SK-N-SH (cell line): ENCODE data around the gene KIAA0040. TPM values are rescaled to one million over a fixed set of nuclear protein-coding genes. Genes with fewer than 3 reads are reported as not detected.

Experiments
- CTCF ChIA-PET: fragments of 300-600, 350-600 bp; formaldehyde crosslinking; extraction: SDS; loops from one replicate; lab custom pipeline; 2021; lab: Yijun Ruan, JAX
- POLR2A ChIA-PET: fragments of 350-600 bp; sonication (Branson Sonifier 250); formaldehyde crosslinking; extraction: SDS; loops from one replicate; lab custom pipeline; 2020; ENCODE audit warnings: antibody characterized with exemption, inconsistent platforms; lab: Yijun Ruan, JAX
- DNase-seq: peaks from one replicate; pipeline ENCODE4 v3.0.0; 2012
- H2AFZ ChIP-seq: fragments of 200-600 bp; sonication (generic); 2 replicates; pipeline ENCODE4 v1.8.1; 2016; ENCODE audit warnings: antibody characterized with exemption, mild to moderate bottlenecking, low read depth
- H3F3A ChIP-seq: fragments of 200-600 bp; sonication (generic); replicated peaks from 2 replicates; pipeline ENCODE3; 2016; ENCODE audit warnings: antibody characterized with exemption, mild to moderate bottlenecking; ENCODE audit not compliant: insufficient read depth
- H3K27ac ChIP-seq, 2 experiments: fragments of 200-500 bp in 1 of 2; fragments of 200-600 bp in 1 of 2; sonication (Bioruptor generic) in 1 of 2; sonication (generic), shearing (Covaris generic) in 1 of 2; 2 replicates each; pipeline versions ENCODE4 v1.5.1 to v1.6.1; 2014 to 2016; ENCODE audit warnings: low read depth in 2 of 2, inconsistent platforms in 1 of 2, low read length in 1 of 2, mild to moderate bottlenecking in 1 of 2, mixed read lengths in 1 of 2
- H3K27me3 ChIP-seq: fragments of 200-600 bp; sonication (generic), shearing (Covaris generic); 2 replicates; pipeline ENCODE4 v1.6.1; 2016; ENCODE audit warnings: mixed run types; ENCODE audit not compliant: insufficient read depth
- H3K36me3 ChIP-seq, 2 experiments: fragments of 200-500 bp in 1 of 2; fragments of 200-600 bp in 1 of 2; sonication (Bioruptor generic) in 1 of 2; sonication (generic) in 1 of 2; replicated peaks in 1 of 2; 2 replicates each; pipeline versions ENCODE3 to v1.5.1; 2014 to 2016; ENCODE audit warnings: low read length in 1 of 2, mild to moderate bottlenecking in 1 of 2; ENCODE audit not compliant: insufficient read depth in 2 of 2, control insufficient read depth in 1 of 2
- H3K4me1 ChIP-seq, 2 experiments: fragments of 200-500 bp in 1 of 2; fragments of 200-600 bp in 1 of 2; sonication (Bioruptor generic) in 1 of 2; sonication (generic), shearing (Covaris generic) in 1 of 2; 2 replicates each; pipeline versions ENCODE4 v1.5.1 to v1.6.1; 2014 to 2016; ENCODE audit warnings: low read depth in 1 of 2, low read length in 1 of 2, mixed run types in 1 of 2; ENCODE audit not compliant: insufficient read depth in 2 of 2, control insufficient read depth in 1 of 2
- H3K4me2 ChIP-seq: fragments of 200-600 bp; sonication (generic), shearing (Covaris generic); 2 replicates; pipeline ENCODE4 v1.6.1; 2017; ENCODE audit warnings: mixed run types
- H3K4me3 ChIP-seq, 2 experiments: fragments of 200-500 bp in 1 of 2; fragments of 200-600 bp in 1 of 2; sonication (Bioruptor generic) in 1 of 2; sonication (generic), shearing (Covaris generic) in 1 of 2; 2 replicates each; pipeline versions ENCODE4 v1.5.1 to v1.8.1; 2014 to 2016; ENCODE audit warnings: low read depth in 2 of 2, inconsistent platforms in 1 of 2, low read length in 1 of 2, mild to moderate bottlenecking in 1 of 2, mixed read lengths in 1 of 2, moderate library complexity in 1 of 2
- H3K79me2 ChIP-seq: fragments of 200-600 bp; sonication (generic); 2 replicates; pipeline ENCODE4 v1.8.1; 2017; ENCODE audit warnings: mild to moderate bottlenecking; ENCODE audit not compliant: insufficient read depth
- H3K9ac ChIP-seq: fragments of 200-600 bp; sonication (generic); 2 replicates; pipeline ENCODE4 v1.6.1; 2017; ENCODE audit warnings: mixed run types
- H3K9me2 ChIP-seq: fragments of 200-600 bp; sonication (generic); 2 replicates; pipeline ENCODE4 v1.6.1; 2017; ENCODE audit warnings: mixed run types
- H3K9me3 ChIP-seq: fragments of 200-600 bp; sonication (generic); 2 replicates; pipeline ENCODE4 v1.6.1; 2017; ENCODE audit warnings: mixed run types, mild to moderate bottlenecking, moderate library complexity
- H4K20me1 ChIP-seq: fragments of 200-600 bp; sonication (generic); 2 replicates; pipeline ENCODE4 v1.6.1; 2017; ENCODE audit warnings: mild to moderate bottlenecking, mixed run types; ENCODE audit not compliant: insufficient read depth
- CHD2 ChIP-seq: fragments of 150-350 bp; IDR thresholded peaks from 2 replicates; pipeline ENCODE4 v1.6.1; 2018; ENCODE audit warnings: low read length; ENCODE audit not compliant: partially characterized antibody
- EP300 ChIP-seq, 2 experiments: IDR thresholded peaks; 2 replicates each; pipeline versions ENCODE4 v1.4.0 to v1.6.1; 2012; ENCODE audit warnings: borderline replicate concordance in 1 of 2, low read depth in 1 of 2, low read length in 1 of 2
- GATA2 ChIP-seq: sonication (generic); formaldehyde crosslinking; IDR thresholded peaks from 2 replicates; pipeline ENCODE4 v1.5.0; 2020; ENCODE audit warnings: mild to moderate bottlenecking, missing genetic modification reagents
- POLR2AphosphoS5 ChIP-seq: IDR thresholded peaks from 2 replicates; pipeline ENCODE4 v1.6.1; 2012; ENCODE audit warnings: low read depth, low read length
- RAD21 ChIP-seq: IDR thresholded peaks from 2 replicates; pipeline ENCODE4 v1.6.1; 2012; ENCODE audit warnings: mild to moderate bottlenecking, low read length
- RCOR1 ChIP-seq: fragments of 150-350 bp; IDR thresholded peaks from 2 replicates; pipeline ENCODE4 v1.6.1; 2017; ENCODE audit warnings: antibody characterized with exemption, low read length
- SMC3 ChIP-seq: IDR thresholded peaks from 2 replicates; pipeline ENCODE4 v1.6.1; 2012; ENCODE audit warnings: low read depth, low read length, improper control_type of control experiment
- TEAD4 ChIP-seq: IDR thresholded peaks from 2 replicates; pipeline ENCODE4 v1.4.0; 2012; ENCODE audit warnings: mild to moderate bottlenecking, borderline replicate concordance; ENCODE audit not compliant: insufficient read depth
- WGBS: methylation state at CpG from one replicate; pipeline ENCODE4 v1.1.6; 2017; ENCODE audit warnings: low lambda C conversion rate; 5-methylcytosine and 5-hydroxymethylcytosine counted together
- polyA plus RNA-seq, 3 experiments: library from polyadenylated mRNA; depleted of rRNA; stranded (reverse); fragments of >200 nt; gene quantifications; 2 replicates each; pipeline ENCODE4 v1.2.3, GENCODE V29; 2012
- TF ChIP-seq, protein P1 (sequence below): fragments of 200-600 bp; sonication (generic); IDR thresholded peaks from 2 replicates; pipeline ENCODE4 v1.6.1; 2017; ENCODE audit warnings: antibody characterized with exemption, mild to moderate bottlenecking, moderate library complexity
- TF ChIP-seq, protein P2 (sequence below): fragments of 150-350 bp; IDR thresholded peaks from 2 replicates; pipeline ENCODE4 v1.6.1; 2016; ENCODE audit warnings: mild to moderate bottlenecking, low read depth, low read length
- TF ChIP-seq, protein P3 (sequence below): IDR thresholded peaks from 2 replicates; pipeline ENCODE4 v1.6.1; 2012; ENCODE audit warnings: mild to moderate bottlenecking, low read depth, low read length, moderate library complexity
- TF ChIP-seq, protein P4 (sequence below): IDR thresholded peaks from 2 replicates; pipeline ENCODE4 v1.4.0; 2012; ENCODE audit warnings: low read depth, borderline replicate concordance

Gene KIAA0040
- polyA plus RNA-seq, 1 of the 3 experiments (the other 2 are of a cell fraction), result 0.08 TPM

DNA sequence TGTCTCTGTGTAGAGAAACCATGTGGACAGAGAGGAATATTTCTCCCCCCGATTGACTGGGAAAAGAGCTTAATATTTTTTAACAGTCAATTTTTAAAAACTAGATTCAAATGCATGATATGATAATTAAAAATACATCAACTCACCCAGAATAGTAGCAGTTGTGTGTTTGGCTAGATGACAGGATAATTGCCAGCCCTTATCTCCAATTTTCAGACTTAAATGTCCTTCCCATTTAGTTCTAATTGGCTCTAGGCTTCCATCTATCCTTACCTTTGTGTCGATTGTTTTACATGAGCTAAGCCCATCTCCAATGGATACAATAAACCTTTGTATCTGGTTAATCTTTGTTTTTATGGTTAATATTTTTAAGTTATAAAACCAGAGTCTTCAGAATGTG lies 23.9 kb upstream of the KIAA0040 start:
- no peak for DNase-seq
- H4K20me1 ChIP-seq, result no peaks in the 10 kb centered on the region
- ChIA-PET POLR2A (no interaction called here), CTCF (interaction anchor here (0.9 to 2.1 kb wide), 4 partner anchors 28 to 103 kb away, joined by 3 to 7 read pairs (median 4); no protein-coding TSS in a partner anchor)
- 0 out of 2 replicates have a peak, but pooled peaks cover 6% of the 10 kb centered on the region for H3K9me3 ChIP-seq
- H3K9me2 ChIP-seq, result no peaks in the 10 kb centered on the region
- H3F3A ChIP-seq, result no peaks in the 10 kb centered on the region
- no peaks in the 10 kb centered on the region for H3K36me3 ChIP-seq
- TF ChIP-seq, protein P1, sequence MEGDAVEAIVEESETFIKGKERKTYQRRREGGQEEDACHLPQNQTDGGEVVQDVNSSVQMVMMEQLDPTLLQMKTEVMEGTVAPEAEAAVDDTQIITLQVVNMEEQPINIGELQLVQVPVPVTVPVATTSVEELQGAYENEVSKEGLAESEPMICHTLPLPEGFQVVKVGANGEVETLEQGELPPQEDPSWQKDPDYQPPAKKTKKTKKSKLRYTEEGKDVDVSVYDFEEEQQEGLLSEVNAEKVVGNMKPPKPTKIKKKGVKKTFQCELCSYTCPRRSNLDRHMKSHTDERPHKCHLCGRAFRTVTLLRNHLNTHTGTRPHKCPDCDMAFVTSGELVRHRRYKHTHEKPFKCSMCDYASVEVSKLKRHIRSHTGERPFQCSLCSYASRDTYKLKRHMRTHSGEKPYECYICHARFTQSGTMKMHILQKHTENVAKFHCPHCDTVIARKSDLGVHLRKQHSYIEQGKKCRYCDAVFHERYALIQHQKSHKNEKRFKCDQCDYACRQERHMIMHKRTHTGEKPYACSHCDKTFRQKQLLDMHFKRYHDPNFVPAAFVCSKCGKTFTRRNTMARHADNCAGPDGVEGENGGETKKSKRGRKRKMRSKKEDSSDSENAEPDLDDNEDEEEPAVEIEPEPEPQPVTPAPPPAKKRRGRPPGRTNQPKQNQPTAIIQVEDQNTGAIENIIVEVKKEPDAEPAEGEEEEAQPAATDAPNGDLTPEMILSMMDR, result no peak
- TF ChIP-seq GATA2 (peak; percentile 79), TEAD4 (no peak), SMC3 (no peak), RCOR1 (no peak), POLR2AphosphoS5 (no peak), EP300 (IDR thresholded peaks at IDR 0.05; ENCODE audit: borderline replicate concordance in 1 of 2, low read depth in 1 of 2, low read length in 1 of 2) (peak in 1 of 2 experiments; percentile 47; a peak in 1 of 4 replicates), CHD2 (peak; percentile 38)
- TF ChIP-seq, protein P2, sequence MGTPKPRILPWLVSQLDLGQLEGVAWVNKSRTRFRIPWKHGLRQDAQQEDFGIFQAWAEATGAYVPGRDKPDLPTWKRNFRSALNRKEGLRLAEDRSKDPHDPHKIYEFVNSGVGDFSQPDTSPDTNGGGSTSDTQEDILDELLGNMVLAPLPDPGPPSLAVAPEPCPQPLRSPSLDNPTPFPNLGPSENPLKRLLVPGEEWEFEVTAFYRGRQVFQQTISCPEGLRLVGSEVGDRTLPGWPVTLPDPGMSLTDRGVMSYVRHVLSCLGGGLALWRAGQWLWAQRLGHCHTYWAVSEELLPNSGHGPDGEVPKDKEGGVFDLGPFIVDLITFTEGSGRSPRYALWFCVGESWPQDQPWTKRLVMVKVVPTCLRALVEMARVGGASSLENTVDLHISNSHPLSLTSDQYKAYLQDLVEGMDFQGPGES, result no peak
- TF ChIP-seq, all 33 proteins: peak for 3
- H3K79me2 ChIP-seq, result no peaks in the 10 kb centered on the region
- H3K4me2 ChIP-seq, result no peak overlapping the region
- H3K27me3 ChIP-seq, result no peaks in the 10 kb centered on the region
- no peak overlapping the region for H3K4me3 ChIP-seq
- H3K4me1 ChIP-seq, result peaks cover 0 to 12% of the 10 kb centered on the region in 2 experiments; a peak in 2 of 4 replicates
- no peak overlapping the region for H3K9ac ChIP-seq
- peak overlapping the region in 1 of 2 experiments; percentile 80; a peak in 2 of 4 replicates for H3K27ac ChIP-seq
- H2AFZ ChIP-seq, result no peak overlapping the region
- 10% methylated on average over 2 of the region's 2 CpGs for WGBS

DNA sequence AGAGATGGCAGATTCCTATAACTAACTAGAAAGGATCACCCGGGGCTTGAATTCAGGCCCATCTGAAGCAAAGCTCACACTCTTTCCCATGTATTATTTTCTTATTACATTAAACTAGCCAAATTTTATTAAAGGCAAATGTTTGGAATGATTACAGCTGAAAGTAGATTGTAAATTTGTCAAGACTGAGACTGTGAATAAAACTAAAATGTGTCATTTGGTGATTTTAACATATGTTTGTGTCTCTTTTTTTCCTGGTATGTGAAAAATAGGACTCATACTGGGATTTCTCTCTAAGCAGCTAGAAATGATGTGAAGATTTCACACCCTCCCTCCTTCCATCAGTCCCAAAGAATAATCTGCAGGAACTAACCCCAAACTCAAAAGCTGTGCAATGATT lies 19.1 kb upstream of the KIAA0040 start:
- no peak for TF ChIP-seq RAD21
- TF ChIP-seq, protein P3, sequence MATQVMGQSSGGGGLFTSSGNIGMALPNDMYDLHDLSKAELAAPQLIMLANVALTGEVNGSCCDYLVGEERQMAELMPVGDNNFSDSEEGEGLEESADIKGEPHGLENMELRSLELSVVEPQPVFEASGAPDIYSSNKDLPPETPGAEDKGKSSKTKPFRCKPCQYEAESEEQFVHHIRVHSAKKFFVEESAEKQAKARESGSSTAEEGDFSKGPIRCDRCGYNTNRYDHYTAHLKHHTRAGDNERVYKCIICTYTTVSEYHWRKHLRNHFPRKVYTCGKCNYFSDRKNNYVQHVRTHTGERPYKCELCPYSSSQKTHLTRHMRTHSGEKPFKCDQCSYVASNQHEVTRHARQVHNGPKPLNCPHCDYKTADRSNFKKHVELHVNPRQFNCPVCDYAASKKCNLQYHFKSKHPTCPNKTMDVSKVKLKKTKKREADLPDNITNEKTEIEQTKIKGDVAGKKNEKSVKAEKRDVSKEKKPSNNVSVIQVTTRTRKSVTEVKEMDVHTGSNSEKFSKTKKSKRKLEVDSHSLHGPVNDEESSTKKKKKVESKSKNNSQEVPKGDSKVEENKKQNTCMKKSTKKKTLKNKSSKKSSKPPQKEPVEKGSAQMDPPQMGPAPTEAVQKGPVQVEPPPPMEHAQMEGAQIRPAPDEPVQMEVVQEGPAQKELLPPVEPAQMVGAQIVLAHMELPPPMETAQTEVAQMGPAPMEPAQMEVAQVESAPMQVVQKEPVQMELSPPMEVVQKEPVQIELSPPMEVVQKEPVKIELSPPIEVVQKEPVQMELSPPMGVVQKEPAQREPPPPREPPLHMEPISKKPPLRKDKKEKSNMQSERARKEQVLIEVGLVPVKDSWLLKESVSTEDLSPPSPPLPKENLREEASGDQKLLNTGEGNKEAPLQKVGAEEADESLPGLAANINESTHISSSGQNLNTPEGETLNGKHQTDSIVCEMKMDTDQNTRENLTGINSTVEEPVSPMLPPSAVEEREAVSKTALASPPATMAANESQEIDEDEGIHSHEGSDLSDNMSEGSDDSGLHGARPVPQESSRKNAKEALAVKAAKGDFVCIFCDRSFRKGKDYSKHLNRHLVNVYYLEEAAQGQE, result no peak
- TF ChIP-seq, protein P4, sequence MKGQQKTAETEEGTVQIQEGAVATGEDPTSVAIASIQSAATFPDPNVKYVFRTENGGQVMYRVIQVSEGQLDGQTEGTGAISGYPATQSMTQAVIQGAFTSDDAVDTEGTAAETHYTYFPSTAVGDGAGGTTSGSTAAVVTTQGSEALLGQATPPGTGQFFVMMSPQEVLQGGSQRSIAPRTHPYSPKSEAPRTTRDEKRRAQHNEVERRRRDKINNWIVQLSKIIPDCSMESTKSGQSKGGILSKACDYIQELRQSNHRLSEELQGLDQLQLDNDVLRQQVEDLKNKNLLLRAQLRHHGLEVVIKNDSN, result no peak
- peaks cover 0 to 7% of the 10 kb centered on the region in 2 experiments; a peak in 2 of 4 replicates for H3K4me1 ChIP-seq
- no peaks in the 10 kb centered on the region for H3K36me3 ChIP-seq
- ChIA-PET POLR2A (no interaction called here), CTCF (interaction anchor here (1.0 to 1.9 kb wide), 2 partner anchors 60 to 109 kb away, joined by 3 to 6 read pairs; no protein-coding TSS in a partner anchor)
- DNase-seq, result no peak
- no peaks in the 10 kb centered on the region for H4K20me1 ChIP-seq
- no peak overlapping the region for H3K9ac ChIP-seq
- WGBS, result 42% methylated on average over 1 of the region's 1 CpG
- no peak overlapping the region for H2AFZ ChIP-seq
- H3K4me3 ChIP-seq, result no peak overlapping the region
- H3K79me2 ChIP-seq, result no peaks in the 10 kb centered on the region
- H3F3A ChIP-seq, result no peaks in the 10 kb centered on the region
- no peaks in the 10 kb centered on the region for H3K9me2 ChIP-seq
- 0 out of 2 replicates have a peak, but pooled peaks cover 6% of the 10 kb centered on the region for H3K9me3 ChIP-seq
- no peaks in the 10 kb centered on the region for H3K27me3 ChIP-seq
- H3K4me2 ChIP-seq, result no peak overlapping the region
- no peak overlapping the region for H3K27ac ChIP-seq
